HEK293 (cell line): ENCODE results near the gene HOXC10.

Experiments
- CTCF ChIA-PET: fragments of 350-600 bp; formaldehyde crosslinking; extraction: SDS; loops from one replicate; lab custom pipeline; 2021; ENCODE audit warnings: antibody characterized with exemption; lab: Yijun Ruan, JAX
- POLR2A ChIA-PET: fragments of 300-600 bp; formaldehyde crosslinking; extraction: SDS; loops from one replicate; lab custom pipeline; 2020; ENCODE audit warnings: antibody characterized with exemption, inconsistent platforms; lab: Yijun Ruan, JAX
- H3K27ac ChIP-seq: fragments of 200-500 bp; sonication (Bioruptor generic); 2 replicates; pipeline ENCODE4 v1.5.1; 2014; ENCODE audit warnings: low read depth, low read length, control low read depth, inconsistent platforms; ENCODE audit errors: extremely low read depth
- H3K36me3 ChIP-seq, 2 experiments: fragments of 200-500 bp in 1 of 2; sonication (Bioruptor generic) in 1 of 2; 1 replicate in 1 of 2; 2 replicates in 1 of 2; pipeline ENCODE4 v1.5.1; 2014 to 2017; ENCODE audit warnings: inconsistent platforms in 2 of 2, low read length in 2 of 2; ENCODE audit not compliant: control insufficient read depth in 2 of 2, insufficient read depth in 1 of 2
- H3K4me1 ChIP-seq: fragments of 200-500 bp; sonication (Bioruptor generic); 2 replicates; pipeline ENCODE4 v1.5.1; 2014; ENCODE audit warnings: mild to moderate bottlenecking, low read length, inconsistent platforms; ENCODE audit not compliant: control insufficient read depth, insufficient read depth
- H3K4me3 ChIP-seq: 2 replicates; pipeline ENCODE4 v1.5.1; 2011; ENCODE audit warnings: low read depth, mild to moderate bottlenecking, control low read depth, low read length, moderate library complexity
- H3K9me3 ChIP-seq: fragments of 200-500 bp; sonication (Bioruptor generic); 2 replicates; pipeline ENCODE4 v1.5.1; 2014; ENCODE audit warnings: low read depth, low read length, inconsistent platforms; ENCODE audit not compliant: control insufficient read depth, insufficient read depth
- IKZF3 ChIP-seq: fragments of 450-650 bp; IDR thresholded peaks from 2 replicates; pipeline ENCODE4 v1.5.0; 2018; ENCODE audit warnings: missing biosample characterization, mild to moderate bottlenecking, missing genetic modification characterization, moderate library complexity
- ZBTB17 ChIP-seq: fragments of 450-650 bp; formaldehyde crosslinking; IDR thresholded peaks from 2 replicates; pipeline ENCODE4 v1.5.1; 2016; ENCODE audit warnings: missing biosample characterization, missing genetic modification characterization
- ZFP41 ChIP-seq: fragments of 450-650 bp; formaldehyde crosslinking; IDR thresholded peaks from 2 replicates; pipeline ENCODE4 v1.5.1; 2016; ENCODE audit warnings: missing biosample characterization, missing genetic modification characterization, borderline replicate concordance
- ZNF202 ChIP-seq: fragments of 450-650 bp; formaldehyde crosslinking; IDR thresholded peaks from 2 replicates; pipeline ENCODE4 v1.5.1; 2016; ENCODE audit warnings: missing biosample characterization, missing genetic modification characterization, borderline replicate concordance
- ZNF24 ChIP-seq: fragments of 450-650 bp; formaldehyde crosslinking; IDR thresholded peaks from 2 replicates; pipeline ENCODE4 v1.5.1; 2016; ENCODE audit warnings: missing biosample characterization, missing genetic modification characterization
- ZNF335 ChIP-seq: fragments of 450-650 bp; formaldehyde crosslinking; conservative IDR thresholded peaks from 2 replicates; pipeline ENCODE4 v1.5.1; 2016; ENCODE audit warnings: missing biosample characterization, missing genetic modification characterization
- ZNF366 ChIP-seq: fragments of 450-650 bp; formaldehyde crosslinking; conservative IDR thresholded peaks from 2 replicates; pipeline ENCODE4 v1.5.1; 2016; ENCODE audit warnings: missing biosample characterization, missing genetic modification characterization
- ZNF391 ChIP-seq: fragments of 450-650 bp; formaldehyde crosslinking; IDR thresholded peaks from 2 replicates; pipeline ENCODE4 v1.5.1; 2016; ENCODE audit warnings: low read depth, missing biosample characterization, missing genetic modification characterization, borderline replicate concordance
- ZNF596 ChIP-seq: fragments of 450-650 bp; IDR thresholded peaks from 2 replicates; pipeline ENCODE4 v1.5.0; 2018; ENCODE audit warnings: missing biosample characterization, mild to moderate bottlenecking, missing genetic modification characterization, moderate library complexity
- ZNF600 ChIP-seq: fragments of 450-650 bp; formaldehyde crosslinking; IDR thresholded peaks from 2 replicates; pipeline ENCODE4 v1.5.1; 2016; ENCODE audit warnings: missing biosample characterization, missing genetic modification characterization
- ZNF747 ChIP-seq: fragments of 450-650 bp; formaldehyde crosslinking; IDR thresholded peaks from 2 replicates; pipeline ENCODE4 v1.5.1; 2016; ENCODE audit warnings: missing biosample characterization, missing genetic modification characterization
- ZNF837 ChIP-seq: fragments of 450-650 bp; formaldehyde crosslinking; IDR thresholded peaks from 2 replicates; pipeline ENCODE4 v1.5.1; 2016; ENCODE audit warnings: missing biosample characterization, missing genetic modification characterization
- ZSCAN30 ChIP-seq: fragments of 450-650 bp; IDR thresholded peaks from 2 replicates; pipeline ENCODE4 v1.5.1; 2018; ENCODE audit warnings: missing biosample characterization, mild to moderate bottlenecking, missing genetic modification characterization, moderate library complexity
- ZXDB ChIP-seq: fragments of 450-650 bp; formaldehyde crosslinking; IDR thresholded peaks from 2 replicates; pipeline ENCODE4 v1.5.1; 2016; ENCODE audit warnings: missing biosample characterization, missing genetic modification characterization
- TF ChIP-seq, protein P1 (sequence below): fragments of 450-650 bp; formaldehyde crosslinking; conservative IDR thresholded peaks from 2 replicates; pipeline ENCODE4 v1.5.1; 2016; ENCODE audit warnings: low read depth, missing biosample characterization, missing genetic modification characterization
- TF ChIP-seq, protein P2 (sequence below): fragments of 450-650 bp; formaldehyde crosslinking; IDR thresholded peaks from 2 replicates; pipeline ENCODE4 v1.5.1; 2016; ENCODE audit warnings: missing biosample characterization, missing genetic modification characterization

HOXC10 gene

GRCh38 chr12:54001283-54002187 lies 16.6 kb downstream of the HOXC10 start (continued):
- TF ChIP-seq, protein P1, sequence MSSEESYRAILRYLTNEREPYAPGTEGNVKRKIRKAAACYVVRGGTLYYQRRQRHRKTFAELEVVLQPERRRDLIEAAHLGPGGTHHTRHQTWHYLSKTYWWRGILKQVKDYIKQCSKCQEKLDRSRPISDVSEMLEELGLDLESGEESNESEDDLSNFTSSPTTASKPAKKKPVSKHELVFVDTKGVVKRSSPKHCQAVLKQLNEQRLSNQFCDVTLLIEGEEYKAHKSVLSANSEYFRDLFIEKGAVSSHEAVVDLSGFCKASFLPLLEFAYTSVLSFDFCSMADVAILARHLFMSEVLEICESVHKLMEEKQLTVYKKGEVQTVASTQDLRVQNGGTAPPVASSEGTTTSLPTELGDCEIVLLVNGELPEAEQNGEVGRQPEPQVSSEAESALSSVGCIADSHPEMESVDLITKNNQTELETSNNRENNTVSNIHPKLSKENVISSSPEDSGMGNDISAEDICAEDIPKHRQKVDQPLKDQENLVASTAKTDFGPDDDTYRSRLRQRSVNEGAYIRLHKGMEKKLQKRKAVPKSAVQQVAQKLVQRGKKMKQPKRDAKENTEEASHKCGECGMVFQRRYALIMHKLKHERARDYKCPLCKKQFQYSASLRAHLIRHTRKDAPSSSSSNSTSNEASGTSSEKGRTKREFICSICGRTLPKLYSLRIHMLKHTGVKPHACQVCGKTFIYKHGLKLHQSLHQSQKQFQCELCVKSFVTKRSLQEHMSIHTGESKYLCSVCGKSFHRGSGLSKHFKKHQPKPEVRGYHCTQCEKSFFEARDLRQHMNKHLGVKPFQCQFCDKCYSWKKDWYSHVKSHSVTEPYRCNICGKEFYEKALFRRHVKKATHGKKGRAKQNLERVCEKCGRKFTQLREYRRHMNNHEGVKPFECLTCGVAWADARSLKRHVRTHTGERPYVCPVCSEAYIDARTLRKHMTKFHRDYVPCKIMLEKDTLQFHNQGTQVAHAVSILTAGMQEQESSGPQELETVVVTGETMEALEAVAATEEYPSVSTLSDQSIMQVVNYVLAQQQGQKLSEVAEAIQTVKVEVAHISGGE (tag by site-specific recombination), result no peak
- no peak for TF ChIP-seq ZNF391 (tag by site-specific recombination)
- TF ChIP-seq, protein P2, sequence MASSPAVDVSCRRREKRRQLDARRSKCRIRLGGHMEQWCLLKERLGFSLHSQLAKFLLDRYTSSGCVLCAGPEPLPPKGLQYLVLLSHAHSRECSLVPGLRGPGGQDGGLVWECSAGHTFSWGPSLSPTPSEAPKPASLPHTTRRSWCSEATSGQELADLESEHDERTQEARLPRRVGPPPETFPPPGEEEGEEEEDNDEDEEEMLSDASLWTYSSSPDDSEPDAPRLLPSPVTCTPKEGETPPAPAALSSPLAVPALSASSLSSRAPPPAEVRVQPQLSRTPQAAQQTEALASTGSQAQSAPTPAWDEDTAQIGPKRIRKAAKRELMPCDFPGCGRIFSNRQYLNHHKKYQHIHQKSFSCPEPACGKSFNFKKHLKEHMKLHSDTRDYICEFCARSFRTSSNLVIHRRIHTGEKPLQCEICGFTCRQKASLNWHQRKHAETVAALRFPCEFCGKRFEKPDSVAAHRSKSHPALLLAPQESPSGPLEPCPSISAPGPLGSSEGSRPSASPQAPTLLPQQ (tag by site-specific recombination), result no peak
- peak; percentile 78 for TF ChIP-seq ZNF600 (tag by site-specific recombination)
- no peak for TF ChIP-seq ZFP41 (tag by site-specific recombination)
- no peak for TF ChIP-seq ZNF202 (tag by site-specific recombination)
- 0 out of 2 replicates have a peak, but pooled peaks have one; percentile 11 for TF ChIP-seq ZNF24 (tag by site-specific recombination)

DNA sequence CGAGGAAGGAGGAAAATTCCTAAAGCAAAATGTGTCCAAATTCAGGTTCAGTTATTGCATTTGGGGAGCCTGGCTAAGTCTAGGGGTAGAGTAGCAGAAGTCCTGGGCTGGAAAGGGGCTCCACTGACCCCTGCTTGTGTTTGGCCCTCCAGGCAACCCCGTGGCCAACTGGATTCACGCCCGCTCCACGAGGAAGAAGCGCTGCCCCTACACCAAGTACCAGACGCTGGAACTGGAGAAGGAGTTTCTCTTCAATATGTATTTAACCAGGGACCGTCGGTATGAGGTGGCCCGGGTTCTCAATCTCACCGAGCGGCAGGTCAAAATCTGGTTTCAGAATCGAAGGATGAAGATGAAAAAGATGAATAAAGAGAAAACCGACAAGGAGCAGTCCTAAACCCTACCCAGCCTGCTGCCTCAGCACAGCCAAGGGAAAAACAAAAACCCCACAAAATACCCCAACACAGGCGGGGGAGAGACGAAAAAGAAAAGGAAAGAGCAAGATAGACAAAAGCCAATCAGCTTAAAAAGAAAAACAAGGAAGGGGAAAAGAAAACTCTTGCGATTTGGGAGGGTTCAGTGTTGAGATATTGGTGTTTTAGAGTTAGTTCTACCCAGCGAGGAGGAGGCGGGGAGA lies 17.4 kb downstream of the HOXC10 start:
- POLR2A ChIA-PET, result interaction anchor here (3.5 kb wide), 1 partner anchor 17 kb away, joined by 16 read pairs; the partner anchor contains the start of gene HOXC10
- Histone ChIP-seq H3K4me3 (no peak overlapping the region), H3K9me3 (no peaks in the 10 kb centered on the region), H3K4me1 (peaks cover 39% of the 10 kb centered on the region), H3K27ac (peak overlapping the region; percentile 99)
- CTCF ChIA-PET, result interaction anchor here (0.8 to 6.7 kb wide), 6 partner anchors 14 to 377 kb away, joined by 3 to 49 read pairs (median 4); no protein-coding TSS in a partner anchor
- TF ChIP-seq ZNF837 (no peak), ZNF747 (tag by site-specific recombination) (no peak), ZNF596 (0 out of 2 replicates have a peak, but pooled peaks have one; percentile 1), ZNF366 (tag by site-specific recombination) (peak; percentile 73), ZXDB (peak; percentile 94), ZNF335 (tag by site-specific recombination) (peak; percentile 72), ZSCAN30 (0 out of 2 replicates have a peak, but pooled peaks have one; percentile 3), IKZF3 (tag by site-specific recombination) (0 out of 2 replicates have a peak, but pooled peaks have one; percentile 7), ZBTB17 (tag by site-specific recombination) (0 out of 2 replicates have a peak, but pooled peaks have one; percentile 11)
- TF ChIP-seq, all 188 proteins: peak for 7
- H3K36me3 ChIP-seq, result peaks cover 8 to 15% of the 10 kb centered on the region in 2 experiments; a peak in 2 of 3 replicates
